ENCODE data around the gene GBP4.
A peak's percentile ranks its signal among the peaks of the same experiment; 100 is the strongest.

Gene GBP4

DNA sequence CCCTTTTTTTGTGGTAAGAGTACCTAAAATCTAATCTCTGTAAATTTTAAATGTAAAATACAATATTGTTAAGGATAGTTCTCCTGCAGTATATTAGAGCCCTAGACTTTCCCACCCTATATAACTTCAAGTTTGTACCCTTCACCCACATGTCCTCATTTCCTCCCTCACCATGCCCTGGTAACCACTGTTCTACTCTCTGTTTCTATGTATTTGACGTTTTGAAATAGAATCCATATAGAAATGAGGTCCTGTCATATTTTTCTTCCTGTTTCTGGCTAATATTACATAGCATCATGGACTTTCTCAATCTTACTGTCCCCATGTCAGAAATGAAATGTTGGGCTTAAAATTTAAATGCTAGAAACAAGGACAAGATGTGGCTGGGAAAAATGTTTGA is 47.7 kb downstream of the GBP4 start:
- Histone ChIP-seq H3K9ac (ENCODE audit: low read depth, low read length) (no peak overlapping the region), H2AFZ (ENCODE audit: low read depth, low read length) (no peak overlapping the region), H3K4me1 (ENCODE audit: insufficient read depth, low read length) (peaks cover 15% of the 10 kb centered on the region), H3K27ac (ENCODE audit: low read length) (no peak overlapping the region), H4K20me1 (ENCODE audit: insufficient read depth, low read length) (no peaks in the 10 kb centered on the region), H3K36me3 (ENCODE audit: insufficient read depth, low read length) (no peaks in the 10 kb centered on the region), H3K4me3 (ENCODE audit: low read depth in 1 of 2, low read length in 2 of 2) (no peak overlapping the region), H3K4me2 (ENCODE audit: insufficient read depth, low read length) (no peak overlapping the region), H3K9me3 (ENCODE audit: insufficient read depth, low read length, severe bottlenecking) (no peaks in the 10 kb centered on the region), H3K27me3 (ENCODE audit: insufficient read depth, low read length, poor library complexity) (no peaks in the 10 kb centered on the region), H3K79me2 (ENCODE audit: insufficient read depth, low read length) (no peaks in the 10 kb centered on the region)
- ATAC-seq (ENCODE audit: insufficient read depth, low read depth) (no peak), DNase-seq (no peak)
- TF ChIP-seq, protein P1, sequence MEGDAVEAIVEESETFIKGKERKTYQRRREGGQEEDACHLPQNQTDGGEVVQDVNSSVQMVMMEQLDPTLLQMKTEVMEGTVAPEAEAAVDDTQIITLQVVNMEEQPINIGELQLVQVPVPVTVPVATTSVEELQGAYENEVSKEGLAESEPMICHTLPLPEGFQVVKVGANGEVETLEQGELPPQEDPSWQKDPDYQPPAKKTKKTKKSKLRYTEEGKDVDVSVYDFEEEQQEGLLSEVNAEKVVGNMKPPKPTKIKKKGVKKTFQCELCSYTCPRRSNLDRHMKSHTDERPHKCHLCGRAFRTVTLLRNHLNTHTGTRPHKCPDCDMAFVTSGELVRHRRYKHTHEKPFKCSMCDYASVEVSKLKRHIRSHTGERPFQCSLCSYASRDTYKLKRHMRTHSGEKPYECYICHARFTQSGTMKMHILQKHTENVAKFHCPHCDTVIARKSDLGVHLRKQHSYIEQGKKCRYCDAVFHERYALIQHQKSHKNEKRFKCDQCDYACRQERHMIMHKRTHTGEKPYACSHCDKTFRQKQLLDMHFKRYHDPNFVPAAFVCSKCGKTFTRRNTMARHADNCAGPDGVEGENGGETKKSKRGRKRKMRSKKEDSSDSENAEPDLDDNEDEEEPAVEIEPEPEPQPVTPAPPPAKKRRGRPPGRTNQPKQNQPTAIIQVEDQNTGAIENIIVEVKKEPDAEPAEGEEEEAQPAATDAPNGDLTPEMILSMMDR (IDR thresholded peaks at IDR 0.05; ENCODE audit: borderline replicate concordance, extremely low read depth, low read length, poor library complexity, severe bottlenecking) = no peak
- TF ChIP-seq EZH2 (IDR thresholded peaks at IDR 0.05; ENCODE audit: borderline replicate concordance, low read depth, low read length, severe bottlenecking) = no peak

DNA sequence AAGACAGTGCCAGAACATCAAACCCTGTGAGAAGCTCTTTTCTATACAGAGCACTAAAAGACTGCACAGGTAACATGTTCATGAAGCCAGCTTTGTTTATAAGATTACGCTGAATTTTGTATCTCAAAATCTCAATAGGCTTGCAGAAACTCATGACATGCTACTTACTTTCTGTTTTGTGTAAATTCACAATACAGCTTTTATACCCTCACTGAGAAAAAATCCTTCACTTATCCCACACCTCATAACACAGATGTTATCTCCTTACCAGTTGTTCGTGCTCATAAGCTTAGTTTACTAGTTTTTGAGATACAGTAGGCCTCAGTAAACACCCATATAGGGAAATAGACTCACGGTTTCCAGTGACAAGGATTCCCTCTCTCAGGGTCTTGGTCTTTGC is 48.8 kb downstream of the GBP4 start:
- Histone ChIP-seq H3K27me3 (ENCODE audit: insufficient read depth, low read length, poor library complexity) (no peaks in the 10 kb centered on the region), H3K4me2 (ENCODE audit: insufficient read depth, low read length) (peak overlapping the region; percentile 10; the same call in 1 of the 2 replicates), H3K4me1 (ENCODE audit: insufficient read depth, low read length) (peaks cover 15% of the 10 kb centered on the region), H3K27ac (ENCODE audit: low read length) (peak overlapping the region; percentile 4; the same call in 1 of the 2 replicates), H3K9me3 (ENCODE audit: insufficient read depth, low read length, severe bottlenecking) (no peaks in the 10 kb centered on the region), H3K79me2 (ENCODE audit: insufficient read depth, low read length) (no peaks in the 10 kb centered on the region), H4K20me1 (ENCODE audit: insufficient read depth, low read length) (no peaks in the 10 kb centered on the region), H3K9ac (ENCODE audit: low read depth, low read length) (no peak overlapping the region), H3K36me3 (ENCODE audit: insufficient read depth, low read length) (no peaks in the 10 kb centered on the region), H3K4me3 (ENCODE audit: low read depth in 1 of 2, low read length in 2 of 2) (no peak overlapping the region), H2AFZ (ENCODE audit: low read depth, low read length) (peak overlapping the region; percentile 21; the same call in 1 of the 2 replicates)
- DNase-seq = no peak
- ATAC-seq (ENCODE audit: insufficient read depth, low read depth) = peak; percentile 50; the same call in 1 of the 3 replicates
- no peak for TF ChIP-seq EZH2 (IDR thresholded peaks at IDR 0.05; ENCODE audit: borderline replicate concordance, low read depth, low read length, severe bottlenecking)
- TF ChIP-seq, protein P1 (IDR thresholded peaks at IDR 0.05; ENCODE audit: borderline replicate concordance, extremely low read depth, low read length, poor library complexity, severe bottlenecking) = no peak

DNA sequence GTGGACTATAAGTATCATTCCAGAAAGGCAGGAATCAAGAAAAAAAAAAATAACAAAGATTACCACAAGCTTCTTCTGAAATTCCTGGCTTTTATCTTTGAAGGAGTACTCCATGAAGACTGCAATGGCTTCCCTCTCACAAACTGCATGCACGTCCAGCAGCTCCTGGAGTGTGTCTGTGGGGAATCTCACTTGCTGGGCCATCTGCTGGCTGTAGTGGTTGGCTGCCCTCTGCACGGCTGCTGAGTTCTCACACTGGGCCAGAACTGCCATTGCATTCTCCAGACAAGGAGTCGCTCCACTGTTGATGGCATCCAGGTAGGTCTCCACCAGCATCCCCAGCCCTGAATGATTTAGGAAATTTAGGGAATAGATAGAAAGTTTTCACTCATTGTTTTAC is 49.5 kb downstream of the GBP4 start:
- Histone ChIP-seq H3K9ac (ENCODE audit: low read depth, low read length) (no peak overlapping the region), H3K4me2 (ENCODE audit: insufficient read depth, low read length) (no peak overlapping the region), H3K27me3 (ENCODE audit: insufficient read depth, low read length, poor library complexity) (no peaks in the 10 kb centered on the region), H4K20me1 (ENCODE audit: insufficient read depth, low read length) (no peaks in the 10 kb centered on the region), H3K4me3 (ENCODE audit: low read depth in 1 of 2, low read length in 2 of 2) (no peak overlapping the region), H3K4me1 (ENCODE audit: insufficient read depth, low read length) (peaks cover 15% of the 10 kb centered on the region), H3K79me2 (ENCODE audit: insufficient read depth, low read length) (no peaks in the 10 kb centered on the region), H3K27ac (ENCODE audit: low read length) (no peak overlapping the region), H3K36me3 (ENCODE audit: insufficient read depth, low read length) (no peaks in the 10 kb centered on the region), H2AFZ (ENCODE audit: low read depth, low read length) (no peak overlapping the region), H3K9me3 (ENCODE audit: insufficient read depth, low read length, severe bottlenecking) (no peaks in the 10 kb centered on the region)
- ATAC-seq (ENCODE audit: insufficient read depth, low read depth) (no peak), DNase-seq (no peak)
- no peak for TF ChIP-seq EZH2 (IDR thresholded peaks at IDR 0.05; ENCODE audit: borderline replicate concordance, low read depth, low read length, severe bottlenecking)
- TF ChIP-seq, protein P1 (IDR thresholded peaks at IDR 0.05; ENCODE audit: borderline replicate concordance, extremely low read depth, low read length, poor library complexity, severe bottlenecking) = no peak
